GM18868 (cell line): ENCODE results near the gene ZNF358.

Experiments
- ATAC-seq: cut with Tn5 transposase; IDR thresholded peaks from one replicate; pipeline ENCODE4 v1.9.1; 2021; ENCODE audit warnings: mild to moderate bottlenecking, moderate library complexity; ENCODE audit not compliant: unreplicated experiment

Gene ZNF358

DNA sequence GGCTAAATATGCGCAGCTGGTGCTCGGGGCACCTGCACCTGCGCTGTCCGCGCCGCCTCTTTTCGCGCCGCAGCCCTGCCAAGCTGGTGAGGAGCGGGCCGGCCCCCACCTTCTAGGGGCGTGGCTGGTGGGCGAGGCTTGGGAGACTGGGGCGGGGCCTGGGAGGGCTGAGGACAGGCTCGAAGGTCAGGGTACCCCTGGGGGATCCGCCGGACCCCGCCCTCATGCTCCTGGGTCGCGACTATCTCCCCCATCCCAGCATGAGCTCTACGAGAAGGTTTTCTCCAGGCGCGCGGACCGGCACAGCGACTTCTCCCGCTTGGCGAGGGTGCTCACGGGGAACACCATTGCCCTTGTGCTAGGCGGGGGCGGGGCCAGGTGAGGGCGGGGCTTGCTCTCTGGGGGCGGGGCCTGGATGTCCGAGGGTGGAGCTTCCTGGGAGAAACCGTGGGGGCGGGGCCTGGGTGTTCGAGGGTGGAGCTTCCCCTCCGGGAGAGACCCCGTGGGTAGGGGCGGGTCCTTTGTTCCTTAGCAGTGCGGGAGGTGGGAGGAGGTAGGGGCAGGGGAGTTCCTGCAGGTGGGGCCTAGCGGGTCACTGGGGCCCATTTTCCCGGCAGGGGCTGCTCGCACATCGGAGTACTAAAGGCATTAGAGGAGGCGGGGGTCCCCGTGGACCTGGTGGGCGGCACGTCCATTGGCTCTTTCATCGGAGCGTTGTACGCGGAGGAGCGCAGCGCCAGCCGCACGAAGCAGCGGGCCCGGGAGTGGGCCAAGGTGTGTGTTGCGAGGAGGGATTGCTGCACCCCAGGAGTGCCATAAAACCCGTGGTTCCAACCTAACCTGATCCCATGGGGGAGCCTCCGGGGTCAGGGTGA, 39.3 kb downstream of the ZNF358 start:
- ATAC-seq = no peak

DNA sequence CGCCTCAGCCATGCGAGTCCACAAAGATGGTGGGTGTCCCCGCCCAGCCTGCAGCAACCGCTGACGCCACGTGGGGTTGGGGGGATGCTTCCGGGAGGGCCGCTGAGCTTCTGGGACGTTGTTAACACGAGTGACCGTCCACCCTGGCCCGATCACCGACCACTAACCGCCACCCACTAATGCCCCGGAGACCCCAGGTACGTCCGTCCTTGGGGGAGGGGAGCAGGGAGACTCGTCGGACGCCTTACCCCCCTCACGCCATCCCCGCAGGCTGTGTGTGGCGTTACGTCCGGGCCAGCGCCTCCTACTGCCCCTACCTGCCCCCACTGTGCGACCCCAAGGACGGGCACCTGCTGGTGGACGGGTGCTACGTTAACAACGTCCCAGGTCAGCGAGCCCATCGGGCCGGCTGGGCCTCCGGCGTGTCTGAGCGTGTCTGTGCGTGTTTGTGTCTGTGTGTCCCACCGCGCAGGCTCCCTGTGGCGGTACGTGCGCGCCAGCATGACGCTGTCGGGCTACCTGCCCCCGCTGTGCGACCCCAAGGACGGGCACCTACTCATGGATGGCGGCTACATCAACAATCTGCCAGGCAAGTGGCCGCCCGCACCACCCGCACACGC, 40.9 kb downstream of the ZNF358 start:
- ATAC-seq = no peak

DNA sequence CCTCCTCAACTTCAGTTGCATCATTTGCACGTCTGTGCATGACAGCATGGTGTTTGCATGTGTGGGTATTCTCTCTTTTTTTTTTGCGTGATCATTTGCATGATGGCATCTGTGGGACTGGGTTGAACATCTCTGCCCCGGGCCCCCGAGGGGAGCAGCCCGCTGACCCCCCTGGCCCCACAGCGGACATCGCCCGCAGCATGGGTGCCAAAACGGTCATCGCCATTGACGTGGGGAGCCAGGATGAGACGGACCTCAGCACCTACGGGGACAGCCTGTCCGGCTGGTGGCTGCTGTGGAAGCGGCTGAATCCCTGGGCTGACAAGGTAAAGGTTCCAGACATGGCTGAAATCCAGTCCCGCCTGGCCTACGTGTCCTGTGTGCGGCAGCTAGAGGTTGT, 42.8 kb downstream of the ZNF358 start:
- no peak for ATAC-seq

DNA sequence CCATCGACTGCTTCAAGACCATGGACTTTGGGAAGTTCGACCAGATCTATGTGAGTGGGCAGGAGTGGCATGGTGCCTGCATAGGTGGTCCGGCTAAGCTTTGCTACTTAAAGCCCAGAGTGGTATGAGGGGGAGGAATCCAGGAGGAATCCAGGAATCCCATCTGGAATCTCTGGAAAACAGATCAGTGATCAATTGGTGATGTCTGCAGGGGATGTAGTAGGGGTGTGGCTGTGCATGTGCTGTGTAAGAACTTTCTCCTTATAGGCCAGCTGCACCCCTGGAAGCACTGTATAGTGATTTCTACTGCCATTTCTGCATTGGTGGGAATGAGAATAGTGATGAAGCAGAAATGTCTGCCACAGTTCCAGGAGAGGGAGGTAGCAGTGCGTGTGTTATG, 43.2 kb downstream of the ZNF358 start:
- ATAC-seq = no peak

DNA sequence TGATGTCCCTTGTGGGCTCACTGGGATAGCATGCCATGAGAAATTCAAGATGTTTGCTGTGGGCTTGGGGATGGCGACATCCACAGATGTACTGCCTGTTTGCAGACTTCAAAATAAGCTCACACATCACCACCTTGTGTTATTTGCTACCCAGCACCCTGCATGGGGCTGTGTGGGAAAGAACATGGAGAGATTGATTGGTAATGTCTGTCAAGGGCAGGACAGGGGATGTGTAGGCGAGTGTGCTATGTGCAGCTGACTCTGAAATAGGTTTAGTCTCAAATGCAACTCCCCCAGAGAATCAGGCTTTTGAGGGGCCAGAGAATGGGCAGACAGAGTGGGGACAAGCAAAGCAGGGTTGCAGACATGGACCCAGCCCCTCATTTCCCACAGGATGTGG, 44.4 kb downstream of the ZNF358 start:
- no peak for ATAC-seq

DNA sequence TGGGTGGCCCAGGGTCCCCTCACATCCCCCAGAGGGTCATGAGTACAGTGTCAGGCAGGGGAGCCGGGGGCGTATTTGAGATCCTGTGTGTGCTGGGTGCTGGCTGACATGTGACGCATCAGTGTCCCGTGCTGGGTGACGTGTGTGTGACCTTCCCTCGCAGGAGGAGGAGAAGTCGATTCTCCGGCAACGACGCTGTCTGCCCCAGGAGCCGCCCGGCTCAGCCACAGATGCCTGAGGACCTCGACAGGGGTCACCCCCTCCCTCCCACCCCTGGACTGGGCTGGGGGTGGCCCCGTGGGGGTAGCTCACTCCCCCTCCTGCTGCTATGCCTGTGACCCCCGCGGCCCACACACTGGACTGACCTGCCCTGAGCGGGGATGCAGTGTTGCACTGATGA, 45.4 kb downstream of the ZNF358 start:
- ATAC-seq = no peak

DNA sequence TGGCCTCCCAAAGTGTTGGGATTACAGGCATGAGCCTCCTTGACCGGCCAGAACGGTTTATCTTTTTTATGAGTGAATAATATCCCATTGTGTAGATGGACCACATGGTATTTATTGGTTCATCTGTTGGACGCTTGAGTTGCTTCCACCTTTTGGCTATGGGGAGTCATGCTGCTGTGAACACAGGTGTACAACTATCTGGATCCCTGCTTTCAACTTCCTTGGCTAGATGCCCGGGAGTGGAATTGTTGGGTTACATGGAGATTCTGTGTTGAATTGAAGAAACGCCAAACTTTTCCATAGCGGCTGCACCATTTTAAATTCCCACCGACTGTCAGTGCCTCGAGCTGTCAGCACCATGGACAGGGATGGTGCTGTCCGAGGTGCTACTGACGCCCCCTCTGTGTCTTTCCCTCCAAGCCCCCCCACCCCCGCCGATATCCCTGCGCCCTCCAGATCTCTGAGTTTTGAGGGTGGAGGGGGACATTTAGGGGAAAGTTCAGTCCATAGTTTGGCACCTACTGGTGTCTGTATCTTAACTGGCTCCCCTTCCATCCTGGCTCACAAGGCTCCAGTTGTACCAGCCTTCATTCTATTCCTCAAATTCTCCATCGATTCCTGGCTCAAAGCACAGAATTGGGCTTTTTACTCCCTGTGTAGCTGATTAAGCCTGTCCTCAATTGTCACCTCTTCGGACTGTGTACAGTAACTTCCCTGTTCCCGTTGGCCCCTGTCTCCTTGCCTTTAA, 46.9 kb downstream of the ZNF358 start:
- ATAC-seq = no peak

DNA sequence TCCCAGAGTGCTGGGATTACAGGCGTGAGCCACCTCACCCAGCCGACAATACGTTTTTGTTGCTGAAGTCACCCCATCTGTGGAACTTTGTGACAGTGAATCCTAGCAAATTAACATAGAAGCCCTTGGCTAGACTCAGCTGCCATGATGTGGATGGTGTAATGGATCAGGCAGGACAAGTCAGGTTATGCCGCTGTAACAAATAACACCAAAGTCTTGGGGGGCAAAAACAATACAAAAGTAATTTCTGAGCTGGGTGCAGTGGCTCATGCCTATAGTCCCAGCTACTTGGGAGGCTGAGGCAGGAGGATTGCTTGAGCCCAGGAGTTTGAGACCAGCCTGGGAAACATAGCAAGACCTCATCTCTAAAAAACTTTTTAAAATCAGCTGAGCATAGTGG, 49.0 kb downstream of the ZNF358 start:
- no peak for ATAC-seq

DNA sequence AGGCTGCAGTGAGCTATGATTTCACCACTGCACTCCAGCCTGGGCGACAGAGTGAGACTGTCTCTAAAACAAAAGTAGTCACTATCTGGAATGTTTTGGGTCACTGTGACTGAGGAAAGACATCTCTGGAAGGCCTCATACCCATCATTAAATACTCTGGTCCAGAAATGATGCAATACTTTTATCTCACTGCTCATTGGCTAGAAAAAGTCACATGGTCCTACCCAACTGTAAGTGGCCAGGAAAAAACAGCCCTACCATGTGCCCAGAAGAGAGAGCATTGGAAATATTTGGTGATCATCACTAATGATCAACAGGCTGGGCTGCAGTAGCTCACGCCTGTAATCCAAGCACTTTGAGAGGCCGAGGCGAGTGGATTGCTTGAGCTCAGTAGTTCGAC, 49.4 kb downstream of the ZNF358 start:
- ATAC-seq = no peak
